DMS153 (cell line): ENCODE results near the gene SIL1.
"Not testable (repeated sequence)": the region's sequence is repeated elsewhere in the genome, so short reads cannot be mapped to it uniquely, and the experiment has no call there.

ENCODE experiments used
- DNase-seq: peaks from one replicate; lab custom pipeline; 2025; lab: John Stamatoyannopoulos, UW

The SIL1 gene

DNA sequence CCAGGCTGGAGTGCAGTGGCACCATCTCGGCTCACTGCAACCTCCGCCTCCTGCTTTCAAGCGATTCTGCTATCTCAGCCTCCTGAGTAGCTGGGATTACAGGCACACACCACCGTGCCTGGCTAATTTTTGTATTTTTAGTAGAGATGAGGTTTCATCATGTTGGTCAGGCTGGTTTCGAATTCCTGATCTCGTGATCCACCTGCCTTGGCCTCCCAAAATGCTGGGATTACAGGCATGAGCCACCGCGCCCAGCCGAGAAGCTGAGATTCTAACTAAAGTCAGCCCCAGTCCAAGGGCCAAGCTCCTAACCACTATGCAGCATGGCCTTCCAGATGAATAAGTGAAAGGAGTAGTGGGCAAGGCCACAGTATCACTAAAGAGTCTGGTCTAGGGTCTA lies 20.9 kb downstream of the SIL1 start:
- DNase-seq = not testable (repeated sequence)

DNA sequence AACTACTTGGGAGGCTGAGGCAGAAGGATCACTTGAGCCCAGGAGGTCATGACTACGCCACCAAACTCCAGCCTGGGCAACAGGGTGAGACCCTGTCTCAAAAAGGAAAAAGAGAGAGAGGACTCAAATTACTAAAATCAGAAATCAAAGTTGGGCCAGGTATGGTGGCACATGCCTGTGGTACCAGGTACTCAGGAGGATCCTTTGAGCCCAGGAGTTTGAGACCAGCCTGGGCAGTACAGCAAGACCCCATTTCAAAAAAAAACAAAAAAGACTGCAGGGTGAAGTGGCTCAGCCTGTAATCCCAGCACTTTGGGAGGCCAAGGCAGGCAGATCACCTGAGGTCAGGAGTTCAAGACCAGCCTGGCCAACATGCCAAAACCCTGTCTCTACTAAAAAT lies 23.8 kb downstream of the SIL1 start:
- DNase-seq = not testable (repeated sequence)

DNA sequence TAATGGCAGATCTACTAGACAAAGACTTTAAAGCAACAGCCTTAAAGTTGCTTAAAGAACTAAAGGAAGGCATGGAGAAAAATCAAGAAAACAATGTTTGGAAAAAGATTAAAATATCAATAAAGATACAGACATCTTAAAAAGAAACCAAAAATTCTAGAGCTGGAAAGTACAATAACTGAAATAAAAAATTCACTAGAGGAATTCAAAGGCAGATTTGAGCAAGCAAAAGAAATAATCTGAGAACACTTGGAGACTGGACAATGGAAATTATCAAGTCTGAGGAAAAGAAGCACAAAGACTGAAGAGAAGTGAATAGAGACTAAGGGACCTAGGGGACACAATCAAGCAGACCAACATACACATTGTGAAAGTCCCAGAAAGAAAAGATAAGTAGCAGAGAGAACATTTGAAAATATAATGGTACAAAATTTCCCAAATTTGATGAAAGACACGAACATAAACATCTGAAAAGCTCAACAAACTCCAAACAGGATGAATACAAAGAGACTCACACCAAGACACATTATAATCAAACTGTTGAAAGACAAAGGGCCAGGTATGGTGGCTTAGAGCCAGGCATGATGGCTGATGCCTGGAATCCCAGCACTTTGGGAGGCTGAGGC lies 26.3 kb downstream of the SIL1 start:
- no peak for DNase-seq

DNA sequence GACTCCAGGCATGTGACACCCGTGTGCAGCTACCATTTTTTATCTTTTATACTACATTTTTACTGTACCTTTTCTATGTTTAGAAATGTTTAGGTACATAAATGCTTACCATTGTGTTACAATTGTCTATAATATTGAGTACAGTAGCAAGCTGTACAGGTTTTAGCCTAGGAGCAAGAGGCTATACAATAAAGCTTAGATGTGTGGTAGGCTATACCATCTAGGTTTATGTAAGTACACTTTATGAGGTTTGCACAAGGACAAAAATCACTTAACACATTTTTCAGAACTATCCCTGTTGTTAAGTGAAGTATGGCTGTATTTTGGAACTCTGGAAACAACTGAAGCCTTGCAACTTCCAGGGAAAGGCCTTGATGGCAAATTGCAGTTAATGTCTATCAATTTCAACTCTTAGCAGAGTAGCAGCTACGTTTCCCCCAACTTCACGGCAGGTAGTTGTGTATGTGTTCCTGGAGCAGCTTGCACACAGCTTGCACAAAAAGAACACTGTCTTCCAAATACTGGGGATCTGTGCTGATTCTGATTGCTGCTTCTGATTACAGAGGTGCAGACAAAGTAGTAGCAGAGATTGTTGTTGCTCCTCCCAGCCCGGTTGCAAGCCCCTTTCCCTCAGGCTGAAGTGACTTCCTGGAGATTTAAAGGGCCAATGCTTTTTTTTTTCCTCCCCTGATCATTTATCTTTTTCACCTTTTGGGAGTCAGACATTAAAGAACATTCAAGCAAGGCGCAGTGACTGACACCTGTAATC lies 30.0 kb downstream of the SIL1 start:
- no peak for DNase-seq

DNA sequence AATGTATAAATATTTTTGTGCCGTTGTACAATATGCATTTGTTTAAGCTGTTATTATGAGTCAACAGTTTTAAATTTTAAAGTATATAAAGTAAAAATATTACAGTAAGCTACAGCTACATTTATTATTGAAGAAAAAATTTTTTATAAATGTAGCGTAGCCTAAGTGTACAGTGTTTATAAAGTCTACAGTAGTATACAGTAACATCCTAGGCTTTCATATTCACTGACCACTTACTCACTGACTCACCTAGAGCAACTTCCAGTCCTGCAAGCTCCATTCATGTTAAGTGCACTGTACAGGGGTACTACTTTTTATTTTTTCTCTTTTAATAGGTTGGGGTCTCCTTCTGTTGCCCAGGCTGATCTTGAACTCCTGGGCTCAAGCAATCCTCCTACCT lies 30.6 kb downstream of the SIL1 start:
- DNase-seq = no peak

DNA sequence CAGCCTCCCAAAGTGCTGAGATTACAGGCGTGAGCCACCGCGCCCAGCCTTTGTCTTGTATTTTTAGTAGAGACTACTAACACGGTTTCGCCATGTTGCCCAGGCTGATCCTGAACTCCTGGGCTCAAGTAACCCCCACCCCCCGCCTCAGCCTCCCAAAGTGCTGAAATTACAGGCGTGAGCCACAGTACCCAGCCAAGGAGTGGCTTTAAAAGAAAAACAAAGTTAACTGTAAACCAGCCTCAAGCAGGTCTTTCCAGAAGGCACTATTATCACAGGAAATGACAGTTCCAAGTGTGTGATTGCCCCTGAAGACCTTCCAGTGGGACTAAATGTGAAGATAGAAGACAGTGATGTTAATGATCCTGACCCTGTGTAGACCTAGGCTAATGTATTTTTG lies 31.1 kb downstream of the SIL1 start:
- DNase-seq = no peak

DNA sequence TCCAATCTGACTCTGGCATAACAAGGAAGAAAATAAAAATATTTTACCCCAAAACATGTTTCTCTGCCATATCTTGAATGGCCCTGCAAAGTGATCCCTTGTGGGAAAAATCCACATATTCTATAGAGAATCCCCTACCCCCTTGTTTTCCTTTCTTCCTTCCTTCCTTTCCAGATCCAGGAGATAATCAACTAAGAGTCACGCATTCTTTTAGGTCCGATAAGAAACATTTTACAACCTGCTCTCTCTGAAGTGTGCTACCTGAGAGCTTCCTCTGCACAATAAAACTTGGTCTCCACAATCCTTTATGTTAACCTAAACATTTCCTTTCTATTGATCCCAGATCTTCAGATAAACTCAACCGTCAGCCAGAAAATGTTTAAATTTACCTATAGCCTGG lies 33.3 kb downstream of the SIL1 start:
- not testable (repeated sequence) for DNase-seq

DNA sequence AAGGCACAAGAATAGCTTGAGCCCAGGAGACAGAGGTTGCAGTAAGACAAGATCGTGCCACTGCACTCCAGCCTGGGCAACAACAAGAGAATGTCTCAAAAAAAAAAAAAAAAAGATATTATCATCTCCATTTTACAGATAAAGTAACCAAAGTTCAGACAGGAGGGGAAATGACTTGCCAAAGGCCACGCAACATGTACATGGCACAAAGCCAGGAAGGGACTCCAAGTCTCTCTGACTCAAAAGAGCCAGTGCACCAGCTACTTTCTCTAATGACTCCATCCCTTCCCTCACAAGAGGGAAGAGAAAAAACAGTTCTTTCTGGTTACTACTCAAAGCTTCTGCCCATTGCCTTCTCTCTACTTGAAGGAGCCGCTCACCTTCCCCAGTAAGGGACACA lies 34.1 kb downstream of the SIL1 start:
- no peak for DNase-seq

DNA sequence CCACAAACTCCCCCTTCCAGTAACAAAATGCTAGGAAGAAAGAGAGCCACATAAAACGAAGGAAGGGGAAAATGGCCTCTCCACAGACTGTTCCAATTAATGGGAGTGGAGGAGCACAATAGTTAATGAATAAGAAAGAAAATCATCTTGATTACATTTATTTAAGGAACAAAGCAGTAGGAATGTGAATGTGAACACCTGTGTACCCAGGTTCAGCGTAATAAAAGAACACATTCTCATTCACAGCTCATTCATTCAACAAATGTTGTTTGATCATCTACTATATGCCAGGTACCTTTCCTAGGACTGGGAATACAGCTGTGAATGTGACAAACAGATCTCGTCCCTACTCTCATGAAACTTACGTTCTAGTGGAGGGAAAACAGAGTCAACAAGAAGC lies 35.7 kb downstream of the SIL1 start:
- no peak for DNase-seq

DNA sequence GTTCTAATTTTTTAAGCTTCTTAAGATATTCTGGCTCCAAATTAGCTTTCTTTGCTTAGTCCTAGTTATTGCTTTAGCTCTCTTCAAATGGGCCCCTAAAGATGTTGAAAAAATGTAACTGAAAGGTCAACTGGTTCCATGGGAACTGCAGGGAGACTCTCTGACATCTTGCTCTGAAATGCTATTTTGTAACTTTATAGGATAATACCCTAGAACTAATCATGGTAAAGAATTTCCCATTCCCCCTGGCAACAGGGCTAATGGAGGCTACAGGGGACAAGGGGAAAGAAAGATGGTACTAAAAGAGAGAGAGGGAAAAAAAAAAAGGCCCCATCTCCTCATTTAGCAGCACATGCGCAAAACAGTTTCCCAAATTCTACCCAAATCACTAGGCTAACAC lies 39.4 kb downstream of the SIL1 start:
- DNase-seq = no peak

DNA sequence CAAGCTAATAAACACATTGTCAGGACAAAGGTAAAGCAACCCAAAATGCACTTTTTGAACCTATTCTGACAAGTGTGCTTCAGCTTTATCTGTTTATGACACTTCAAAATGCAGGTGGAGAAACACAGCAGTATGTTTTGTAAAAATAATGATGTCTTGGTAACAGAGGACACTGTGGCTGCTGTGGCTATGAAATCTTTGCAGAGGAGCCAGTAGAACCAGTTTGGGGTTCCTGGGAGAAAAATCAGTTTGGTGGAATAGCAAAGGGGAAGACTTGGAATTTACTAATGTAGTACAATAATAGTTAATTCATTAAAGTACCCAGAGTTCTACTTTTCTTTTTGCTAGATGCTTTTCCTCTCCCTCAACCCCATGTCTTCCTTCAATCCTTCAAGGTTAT lies 40.6 kb downstream of the SIL1 start:
- no peak for DNase-seq

DNA sequence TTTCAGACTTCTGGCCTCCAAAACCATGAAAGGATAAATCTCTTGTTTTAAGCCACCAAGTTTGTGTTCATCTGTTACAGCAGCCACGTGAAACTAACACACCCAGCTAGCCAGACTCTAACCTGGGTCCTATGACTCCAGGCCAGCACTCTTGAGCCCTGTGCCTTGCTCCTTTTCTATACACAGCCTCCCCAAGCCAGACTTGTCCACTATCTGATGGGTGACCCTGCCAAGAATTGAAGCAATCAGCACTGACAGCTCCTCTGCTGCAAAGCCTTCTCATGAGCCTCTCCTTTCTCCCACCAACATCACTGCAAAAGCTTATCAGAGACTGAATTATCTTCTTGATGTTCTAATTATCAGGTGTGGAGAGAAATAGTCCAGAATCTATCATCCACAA lies 41.4 kb downstream of the SIL1 start:
- DNase-seq = no peak

DNA sequence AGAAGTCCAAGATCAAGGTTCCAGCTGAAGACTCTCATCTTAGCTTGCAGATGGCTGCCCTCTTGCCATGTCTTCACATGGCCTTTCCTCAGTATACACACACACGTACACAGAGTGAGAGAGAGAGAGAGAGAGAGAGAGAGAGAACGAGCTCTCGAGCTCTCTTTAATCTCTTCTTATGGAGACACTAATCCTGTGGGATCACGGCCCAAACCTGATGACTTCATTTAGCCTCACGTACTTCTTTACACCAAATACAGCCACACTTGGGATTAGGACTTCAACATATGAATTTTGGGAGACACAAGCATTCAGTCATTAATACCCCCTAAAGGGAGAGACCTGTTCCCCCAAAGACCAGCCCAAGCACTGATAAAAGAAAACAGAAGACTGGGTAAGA lies 42.8 kb downstream of the SIL1 start:
- no peak for DNase-seq

DNA sequence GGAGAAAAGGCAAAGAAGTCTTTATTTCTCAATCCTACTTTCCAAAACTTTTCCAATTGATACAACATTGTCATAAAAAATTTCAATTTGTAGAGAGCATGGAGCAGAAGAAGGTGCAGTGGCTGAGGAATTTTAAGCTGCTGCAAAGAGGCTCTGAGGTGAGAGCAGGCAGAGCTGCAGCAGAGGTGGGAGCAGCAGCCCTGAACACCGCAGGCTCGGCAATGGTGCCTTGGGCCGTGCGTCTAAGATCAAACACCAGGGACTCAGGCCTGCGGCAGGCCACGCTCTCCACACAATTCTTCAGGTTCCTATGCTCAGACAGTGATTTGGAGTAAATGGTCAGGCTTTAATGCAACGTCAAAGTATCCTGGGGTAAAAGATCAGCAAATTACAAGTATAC lies 46.3 kb downstream of the SIL1 start:
- no peak for DNase-seq

DNA sequence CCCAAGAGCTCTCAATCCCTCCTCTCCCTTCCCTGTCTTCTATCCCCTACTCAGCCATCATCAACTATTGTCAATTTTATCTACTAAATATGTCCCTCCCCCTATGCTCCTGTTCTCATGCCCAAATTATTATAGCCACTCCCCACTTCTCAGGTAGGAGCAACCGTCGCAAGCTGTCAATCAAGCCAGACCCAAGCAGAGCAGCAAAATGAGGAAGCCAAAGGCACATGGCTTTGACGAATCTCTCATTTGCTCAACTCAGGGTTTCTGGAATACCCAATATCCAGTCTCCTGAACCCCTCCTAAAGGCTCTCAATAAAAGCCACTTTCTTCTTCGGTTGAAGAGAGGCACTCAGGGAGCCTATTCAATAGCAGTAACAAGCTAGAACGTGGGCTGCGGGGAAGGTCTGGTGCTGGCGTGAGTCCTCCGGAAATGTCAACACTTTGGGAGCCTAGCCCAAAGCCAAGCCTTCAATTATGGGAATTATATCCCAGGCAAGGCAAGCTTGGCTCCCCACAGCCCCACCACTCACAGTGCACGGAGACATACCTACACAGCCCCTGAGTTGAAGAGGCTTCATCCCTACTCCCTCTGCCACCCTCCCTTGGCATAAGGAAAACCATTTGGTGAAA lies 47.7 kb downstream of the SIL1 start:
- DNase-seq = no peak

DNA sequence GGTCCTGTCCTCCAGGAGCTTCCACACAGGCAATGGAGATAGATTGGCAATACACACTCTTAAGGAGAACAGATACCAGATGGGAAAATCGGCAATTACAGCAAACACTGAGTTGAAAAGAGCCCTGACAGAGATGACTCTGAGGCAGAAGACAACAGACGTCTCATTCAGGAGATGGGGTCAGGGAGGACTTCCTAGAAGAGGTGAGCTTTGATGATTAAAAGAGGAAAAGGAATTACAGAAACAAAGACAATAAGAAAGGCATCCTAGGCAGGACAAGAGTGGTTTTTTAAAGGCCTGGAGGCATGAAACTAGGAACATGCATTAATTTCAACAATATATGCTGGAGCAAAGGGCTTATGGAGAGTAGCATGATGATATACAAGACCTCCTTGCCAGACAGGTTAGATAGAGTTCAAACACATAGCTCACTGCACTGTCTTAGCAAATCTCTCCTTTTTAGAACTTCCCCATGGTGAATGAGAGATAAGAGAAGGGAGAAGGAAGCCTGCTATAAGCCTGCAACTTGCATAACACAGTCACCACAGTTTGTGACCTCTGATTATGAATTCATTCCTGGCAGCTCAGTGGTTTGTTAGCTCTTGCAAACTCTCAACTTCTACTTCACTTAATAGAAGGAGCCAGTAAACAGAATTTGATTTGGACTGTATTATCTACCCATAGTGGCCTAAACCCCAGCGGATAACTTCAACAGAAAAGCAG lies 48.5 kb downstream of the SIL1 start:
- no peak for DNase-seq

DNA sequence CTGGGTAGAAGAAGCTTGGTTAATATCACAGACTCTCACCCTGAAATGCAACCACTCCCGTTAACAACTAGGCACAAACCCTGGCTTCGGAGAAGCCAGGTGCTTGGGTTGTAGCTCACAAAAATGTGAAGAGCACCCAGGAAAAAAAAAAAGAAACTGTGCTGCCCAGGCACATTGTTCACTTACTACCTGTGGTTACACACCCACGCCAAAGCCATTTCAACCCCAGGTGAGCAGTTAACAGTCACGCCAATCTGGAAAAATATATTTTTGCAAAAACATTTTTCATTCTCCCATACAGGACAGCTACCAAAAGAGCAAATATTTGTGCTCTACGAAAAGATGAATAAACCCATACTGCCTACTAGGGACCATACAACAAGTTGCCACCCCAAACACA lies 49.2 kb downstream of the SIL1 start:
- no peak for DNase-seq

DNA sequence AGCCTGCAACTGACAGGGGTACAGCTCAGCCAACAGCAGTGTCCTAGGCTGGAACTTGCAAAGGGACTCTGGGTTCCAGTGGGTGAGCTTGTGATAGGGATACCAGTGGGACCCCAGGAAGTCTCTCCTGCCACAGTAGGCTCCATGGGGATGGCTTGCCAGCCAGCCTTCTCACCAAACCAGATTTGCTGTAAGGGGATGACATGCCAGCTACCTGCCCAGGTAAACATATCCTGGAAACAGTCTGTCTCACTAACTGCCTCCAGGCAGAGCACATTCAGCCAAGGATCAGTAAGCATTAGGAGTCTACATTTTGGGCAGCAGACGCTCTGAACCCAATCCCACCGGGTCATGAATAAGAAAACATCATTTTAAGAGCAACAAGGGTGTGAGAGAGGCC lies 49.9 kb downstream of the SIL1 start:
- DNase-seq = peak; percentile 3

DNA sequence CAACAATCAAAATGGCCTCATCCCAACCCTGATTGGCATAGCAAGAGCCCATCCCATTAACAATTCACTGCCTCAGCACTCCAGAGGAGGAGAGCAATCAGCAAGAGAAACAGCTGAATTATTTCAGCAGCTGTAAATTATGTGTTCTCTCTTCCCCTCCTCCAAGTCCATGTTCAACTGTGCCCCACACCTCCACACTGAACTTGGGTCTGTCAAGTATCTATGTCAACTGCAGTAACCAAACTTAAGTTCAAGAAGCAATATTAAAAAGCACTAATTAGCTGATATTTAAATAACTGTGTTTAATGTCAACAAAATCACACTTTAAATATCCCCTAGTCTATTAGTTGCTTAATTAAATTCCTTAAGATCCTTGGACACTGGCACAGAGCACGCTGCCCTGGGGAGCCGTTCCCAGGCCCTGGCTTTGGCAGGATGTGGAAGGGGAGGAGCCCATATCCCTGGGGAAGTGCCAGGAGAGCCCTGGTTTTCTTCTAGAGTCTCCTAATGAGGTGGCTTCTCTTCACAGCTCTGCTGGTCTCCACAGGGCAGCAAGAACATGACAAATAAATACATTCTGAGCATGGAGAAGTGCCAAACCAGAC lies 50.6 kb downstream of the SIL1 start:
- DNase-seq = no peak

DNA sequence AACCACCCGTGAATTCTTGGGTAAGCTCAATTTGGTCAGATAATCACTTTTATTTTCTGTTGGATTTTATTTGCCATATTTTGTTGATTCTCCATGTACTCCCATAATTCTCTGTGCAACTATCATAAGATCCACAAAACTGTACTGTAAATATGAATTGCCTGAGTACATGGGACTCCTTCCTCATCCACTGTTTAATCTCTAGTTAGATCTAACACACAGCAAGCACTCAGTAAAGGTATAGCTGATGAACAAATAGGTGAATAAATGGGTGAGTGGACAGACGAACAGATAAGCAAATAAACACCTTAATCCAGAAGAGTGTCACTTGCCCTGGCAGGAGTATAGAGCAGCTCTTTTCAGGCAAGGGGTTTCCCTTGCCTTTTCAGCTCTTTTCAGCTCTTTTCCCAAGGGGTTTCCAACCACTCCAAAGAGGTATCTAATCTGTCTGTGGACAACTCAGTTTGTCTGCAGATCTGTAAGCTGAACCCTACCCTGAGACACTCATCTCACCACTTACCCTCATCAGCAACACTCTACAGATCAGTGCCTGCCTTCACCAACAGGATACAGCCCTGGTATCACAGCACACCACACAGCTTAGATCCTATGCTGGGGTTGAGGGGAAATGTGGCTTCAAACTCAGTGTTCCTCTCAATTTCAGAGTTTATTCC lies 51.2 kb downstream of the SIL1 start:
- DNase-seq = peak; percentile 60

DNA sequence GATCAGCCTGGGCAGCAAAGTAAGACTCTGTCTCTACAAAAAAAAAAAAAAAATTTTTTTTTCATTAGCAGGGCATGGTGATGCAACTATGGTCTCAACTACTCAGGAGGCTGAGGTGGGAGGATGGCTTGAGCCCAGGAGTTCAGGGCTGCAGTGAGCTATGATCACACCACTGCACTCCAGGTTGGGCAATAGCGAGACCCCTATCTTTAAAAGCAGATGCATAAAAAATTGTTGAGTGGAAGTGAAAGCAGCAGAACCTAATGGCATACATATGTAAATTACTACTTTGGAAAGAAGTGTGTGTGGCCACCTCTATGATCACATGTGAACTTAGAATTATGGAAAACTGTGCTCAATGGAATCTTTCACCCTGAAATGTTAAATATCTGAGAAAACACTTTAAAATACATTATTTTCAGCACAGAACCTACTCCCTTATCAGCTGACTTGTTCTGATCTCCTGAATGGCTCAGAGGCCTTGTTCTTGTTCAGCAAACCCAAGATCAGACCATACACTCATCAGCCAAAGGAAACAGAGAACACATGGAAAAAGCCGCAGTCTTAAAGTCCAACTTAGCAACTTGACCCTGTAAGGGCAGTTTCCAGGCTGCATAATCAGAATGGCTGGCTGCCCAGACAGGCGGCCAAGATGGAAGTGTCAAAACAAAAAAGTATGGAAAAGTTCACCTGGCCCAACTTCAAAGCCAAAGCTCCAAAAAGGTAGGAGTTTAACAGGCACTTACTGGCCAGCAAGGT lies 56.5 kb downstream of the SIL1 start:
- no peak for DNase-seq
